Smooth muscle cell (in vitro differentiated cells): ENCODE measurements around the gene BCO2. TPM values are rescaled to one million over a fixed set of nuclear protein-coding genes. Genes with fewer than 3 reads are reported as not detected.

ENCODE experiments used
- DNase-seq: peaks from one replicate; lab custom pipeline; 2025; ENCODE audit not compliant: unreplicated experiment; lab: John Stamatoyannopoulos, UW
- H2AFZ ChIP-seq: fragments of 200-600 bp; sonication (generic); 2 replicates; pipeline ENCODE4 v1.6.0; 2016; ENCODE audit warnings: antibody characterized with exemption, low read depth, mild to moderate bottlenecking
- H3F3A ChIP-seq: fragments of 200-600 bp; sonication (generic); 2 replicates; pipeline ENCODE4 v1.6.0; 2017; ENCODE audit warnings: antibody characterized with exemption, low read depth
- H3K27ac ChIP-seq: fragments of 200-600 bp; sonication (generic); 2 replicates; pipeline ENCODE4 v1.5.1; 2016; ENCODE audit warnings: low read depth, mild to moderate bottlenecking
- H3K27me3 ChIP-seq: fragments of 200-600 bp; sonication (generic); 2 replicates; pipeline ENCODE4 v1.6.1; 2016; ENCODE audit warnings: low read depth, mild to moderate bottlenecking
- H3K36me3 ChIP-seq: fragments of 200-600 bp; sonication (generic); 2 replicates; pipeline ENCODE4 v1.5.1; 2016; ENCODE audit warnings: low read depth
- H3K4me1 ChIP-seq: fragments of 200-600 bp; sonication (generic); 2 replicates; pipeline ENCODE4 v1.5.1; 2016; ENCODE audit warnings: low read depth
- H3K4me2 ChIP-seq: fragments of 200-600 bp; sonication (generic); 2 replicates; pipeline ENCODE4 v1.6.0; 2016; ENCODE audit warnings: mild to moderate bottlenecking
- H3K4me3 ChIP-seq: fragments of 200-600 bp; sonication (generic); 2 replicates; pipeline ENCODE4 v1.5.1; 2016; ENCODE audit warnings: mild to moderate bottlenecking
- H3K79me2 ChIP-seq: fragments of 200-600 bp; sonication (generic); 2 replicates; pipeline ENCODE4 v1.6.0; 2016; ENCODE audit warnings: low read depth, mild to moderate bottlenecking
- H3K9ac ChIP-seq: fragments of 200-600 bp; sonication (generic); 2 replicates; pipeline ENCODE4 v1.6.0; 2016; ENCODE audit warnings: low read depth
- H3K9me3 ChIP-seq: fragments of 200-600 bp; sonication (generic); replicated peaks from 2 replicates; pipeline ENCODE4 v1.5.1; 2016; ENCODE audit warnings: low read depth
- H4K20me1 ChIP-seq: fragments of 200-600 bp; sonication (generic); 2 replicates; pipeline ENCODE4 v1.6.0; 2016; ENCODE audit warnings: low read depth
- whole genome bisulfite sequencing: methylation state at CpG from one replicate; pipeline ENCODE4 v1.1.7; 2016; ENCODE audit warnings: low lambda C conversion rate; 5-methylcytosine and 5-hydroxymethylcytosine counted together
- polyA plus RNA-seq: library from polyadenylated mRNA; unstranded; fragments of >200 nt; fragmentation: Nextera tagmentation; extraction: Ambion mirVana; gene quantifications from 2 replicates; pipeline ENCODE4 v1.2.1, GENCODE V29; 2016
- total RNA-seq: library from RNA; depleted of rRNA; stranded (reverse); fragments of >200 nt; gene quantifications from 2 replicates; pipeline ENCODE4 v1.2.3, GENCODE V29; 2014
- TF ChIP-seq, protein P1 (sequence below): fragments of 200-600 bp; sonication (generic); IDR thresholded peaks from 2 replicates; pipeline ENCODE4 v1.5.1; 2017; ENCODE audit warnings: borderline replicate concordance, mild to moderate bottlenecking, antibody characterized with exemption; ENCODE audit not compliant: insufficient read depth, poor library complexity, severe bottlenecking

BCO2 gene
- total and polyA plus RNA-seq, 2 experiments from 2014 or later, result 0.82 to 1.8 TPM

DNA sequence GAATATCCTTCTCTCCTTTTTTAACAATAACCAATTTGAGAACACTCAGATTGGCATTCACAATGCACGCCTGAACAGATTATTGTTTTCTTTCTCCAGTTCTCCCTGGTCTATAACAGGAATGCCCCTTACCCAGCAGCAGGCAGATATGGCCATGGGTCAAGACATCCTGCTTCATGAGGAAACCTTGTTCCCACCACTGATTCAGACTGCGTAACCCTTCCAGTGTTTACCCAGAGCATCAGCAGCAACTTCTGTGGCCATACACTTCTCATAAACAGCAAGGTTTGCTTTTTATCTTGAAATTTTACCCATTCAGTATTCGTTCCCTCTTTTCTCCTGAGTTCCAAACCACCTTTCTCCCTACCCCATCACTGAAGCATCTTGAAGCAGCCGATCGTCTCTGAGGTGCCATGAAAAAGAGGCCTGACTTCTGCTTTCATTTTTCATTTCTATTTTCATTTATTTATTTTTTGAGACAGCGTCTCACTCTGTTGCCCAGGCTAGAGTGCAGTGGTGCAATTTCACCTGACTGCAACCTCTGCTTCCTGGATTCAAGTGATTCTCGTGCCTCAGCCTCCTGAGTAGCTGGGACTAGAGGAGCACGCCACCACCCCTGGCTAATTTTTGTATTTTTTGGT, 60.6 kb downstream of the BCO2 start:
- H4K20me1 ChIP-seq, result no peaks in the 10 kb centered on the region
- WGBS, result over 99% methylated on average over 8 of the region's 8 CpGs
- no peaks in the 10 kb centered on the region for H3F3A ChIP-seq
- H3K4me2 ChIP-seq, result no peak overlapping the region
- H3K9ac ChIP-seq, result no peak overlapping the region
- no peak overlapping the region for H3K4me3 ChIP-seq
- no peaks in the 10 kb centered on the region for H3K9me3 ChIP-seq
- no peak overlapping the region for H2AFZ ChIP-seq
- H3K27me3 ChIP-seq, result no peaks in the 10 kb centered on the region
- no peak overlapping the region for H3K27ac ChIP-seq
- peaks cover 6% of the 10 kb centered on the region for H3K36me3 ChIP-seq
- DNase-seq, result no peak
- peaks cover 17% of the 10 kb centered on the region for H3K79me2 ChIP-seq
- no peaks in the 10 kb centered on the region for H3K4me1 ChIP-seq
- TF ChIP-seq, protein P1, sequence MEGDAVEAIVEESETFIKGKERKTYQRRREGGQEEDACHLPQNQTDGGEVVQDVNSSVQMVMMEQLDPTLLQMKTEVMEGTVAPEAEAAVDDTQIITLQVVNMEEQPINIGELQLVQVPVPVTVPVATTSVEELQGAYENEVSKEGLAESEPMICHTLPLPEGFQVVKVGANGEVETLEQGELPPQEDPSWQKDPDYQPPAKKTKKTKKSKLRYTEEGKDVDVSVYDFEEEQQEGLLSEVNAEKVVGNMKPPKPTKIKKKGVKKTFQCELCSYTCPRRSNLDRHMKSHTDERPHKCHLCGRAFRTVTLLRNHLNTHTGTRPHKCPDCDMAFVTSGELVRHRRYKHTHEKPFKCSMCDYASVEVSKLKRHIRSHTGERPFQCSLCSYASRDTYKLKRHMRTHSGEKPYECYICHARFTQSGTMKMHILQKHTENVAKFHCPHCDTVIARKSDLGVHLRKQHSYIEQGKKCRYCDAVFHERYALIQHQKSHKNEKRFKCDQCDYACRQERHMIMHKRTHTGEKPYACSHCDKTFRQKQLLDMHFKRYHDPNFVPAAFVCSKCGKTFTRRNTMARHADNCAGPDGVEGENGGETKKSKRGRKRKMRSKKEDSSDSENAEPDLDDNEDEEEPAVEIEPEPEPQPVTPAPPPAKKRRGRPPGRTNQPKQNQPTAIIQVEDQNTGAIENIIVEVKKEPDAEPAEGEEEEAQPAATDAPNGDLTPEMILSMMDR, result no peak

DNA sequence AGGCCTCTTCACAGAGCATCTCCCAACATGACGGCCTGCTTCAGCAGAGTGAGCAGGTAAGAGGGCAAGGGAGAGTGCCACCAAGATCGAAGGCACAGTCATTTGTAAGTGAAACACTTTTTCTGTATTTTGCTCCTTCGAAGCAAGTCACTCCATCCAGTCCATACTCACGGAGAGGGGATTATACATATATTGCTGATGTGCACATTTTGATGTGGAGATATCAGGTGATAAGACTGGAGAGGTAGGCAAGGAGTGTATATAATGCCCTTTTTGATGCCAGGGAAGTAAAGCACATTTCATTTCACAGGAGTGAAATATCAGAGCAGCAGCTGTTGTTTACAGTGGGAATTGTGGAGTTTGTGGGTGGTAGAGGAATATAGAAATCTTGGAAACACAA, 62.1 kb downstream of the BCO2 start:
- WGBS, result 95% methylated on average over 4 of the region's 4 CpGs
- Histone ChIP-seq H3K27ac (no peak overlapping the region), H3K4me3 (no peak overlapping the region), H3K79me2 (peaks cover 7% of the 10 kb centered on the region), H3K9ac (no peak overlapping the region), H3K4me2 (no peak overlapping the region), H4K20me1 (no peaks in the 10 kb centered on the region), H2AFZ (no peak overlapping the region), H3K4me1 (no peaks in the 10 kb centered on the region), H3K27me3 (no peaks in the 10 kb centered on the region), H3K36me3 (peaks cover 6% of the 10 kb centered on the region), H3F3A (no peaks in the 10 kb centered on the region), H3K9me3 (no peaks in the 10 kb centered on the region)
- TF ChIP-seq, protein P1, result no peak
- DNase-seq, result no peak

DNA sequence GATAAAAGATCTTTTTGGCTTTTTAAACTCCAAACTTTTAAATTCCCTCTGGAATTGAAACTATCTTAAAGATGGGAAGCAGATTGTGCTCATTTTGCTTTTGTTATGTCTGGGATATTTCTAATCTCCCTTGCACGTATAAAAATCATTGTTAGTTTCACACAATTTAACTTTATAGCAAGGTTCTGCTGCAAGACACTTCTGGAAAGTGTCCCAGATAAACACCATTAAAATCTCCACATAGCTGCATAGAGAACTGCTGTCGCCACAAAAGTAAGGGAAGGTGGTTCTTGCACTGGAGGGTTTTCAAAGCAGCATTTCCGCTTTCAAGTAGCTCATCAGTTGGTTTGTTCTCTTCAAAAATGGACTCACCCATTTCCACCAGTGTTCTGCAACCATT, 62.7 kb downstream of the BCO2 start:
- no peak for DNase-seq
- Histone ChIP-seq H2AFZ (no peak overlapping the region), H3K9ac (no peak overlapping the region), H3K79me2 (peaks cover 7% of the 10 kb centered on the region), H3K9me3 (no peaks in the 10 kb centered on the region), H4K20me1 (no peaks in the 10 kb centered on the region), H3K4me2 (no peak overlapping the region), H3K27me3 (no peaks in the 10 kb centered on the region), H3K4me1 (no peaks in the 10 kb centered on the region), H3F3A (no peaks in the 10 kb centered on the region), H3K36me3 (peaks cover 8% of the 10 kb centered on the region), H3K27ac (no peak overlapping the region), H3K4me3 (no peak overlapping the region)
- WGBS, result 90% methylated on average over 3 of the region's 3 CpGs
- TF ChIP-seq, protein P1, result no peak

DNA sequence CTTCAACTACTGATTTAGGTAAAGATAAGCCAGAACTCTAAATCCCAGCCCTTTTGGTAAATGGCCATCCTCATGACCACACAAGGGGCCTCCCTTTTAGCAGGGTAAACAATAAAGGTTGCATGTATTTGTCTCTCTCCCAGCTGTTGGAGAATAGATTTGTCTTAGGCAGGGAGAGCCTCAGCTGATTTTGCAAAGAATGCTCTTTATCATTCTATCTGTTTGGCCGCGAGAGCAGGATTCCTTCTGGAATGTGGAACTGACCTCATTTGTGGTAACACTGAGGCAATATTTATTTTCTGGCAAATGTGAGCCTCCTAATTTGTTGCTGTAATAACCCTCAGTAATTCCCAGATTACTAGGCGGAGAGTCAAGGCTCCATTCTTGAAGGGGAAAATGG, 66.2 kb downstream of the BCO2 start:
- TF ChIP-seq, protein P1, result no peak
- Histone ChIP-seq H3K27ac (peak overlapping the region; percentile 42), H3K9ac (no peak overlapping the region)

More for the DNA sequence above, 66.2 kb downstream of the BCO2 start:
- Histone ChIP-seq H3K36me3 (peaks cover 5% of the 10 kb centered on the region), H4K20me1 (no peaks in the 10 kb centered on the region), H3F3A (no peaks in the 10 kb centered on the region), H3K4me1 (no peaks in the 10 kb centered on the region), H3K9me3 (no peaks in the 10 kb centered on the region), H2AFZ (no peak overlapping the region), H3K27me3 (no peaks in the 10 kb centered on the region), H3K4me2 (no peak overlapping the region), H3K4me3 (no peak overlapping the region), H3K79me2 (no peaks in the 10 kb centered on the region)
- DNase-seq, result no peak
- 37% methylated on average over 3 of the region's 3 CpGs for WGBS
